ENCODE data around the gene BRAP. TPM values are rescaled to one million over a fixed set of nuclear protein-coding genes. Genes with fewer than 3 reads are reported as not detected.
"Not testable (repeated sequence)": the region's sequence is repeated elsewhere in the genome, so short reads cannot be mapped to it uniquely, and the experiment has no call there.

BRAP gene
- total RNA-seq, 3 donors from 2014 or later: 17.3 to 26.1 (median 22.3) TPM

- TF ChIP-seq, protein P1, sequence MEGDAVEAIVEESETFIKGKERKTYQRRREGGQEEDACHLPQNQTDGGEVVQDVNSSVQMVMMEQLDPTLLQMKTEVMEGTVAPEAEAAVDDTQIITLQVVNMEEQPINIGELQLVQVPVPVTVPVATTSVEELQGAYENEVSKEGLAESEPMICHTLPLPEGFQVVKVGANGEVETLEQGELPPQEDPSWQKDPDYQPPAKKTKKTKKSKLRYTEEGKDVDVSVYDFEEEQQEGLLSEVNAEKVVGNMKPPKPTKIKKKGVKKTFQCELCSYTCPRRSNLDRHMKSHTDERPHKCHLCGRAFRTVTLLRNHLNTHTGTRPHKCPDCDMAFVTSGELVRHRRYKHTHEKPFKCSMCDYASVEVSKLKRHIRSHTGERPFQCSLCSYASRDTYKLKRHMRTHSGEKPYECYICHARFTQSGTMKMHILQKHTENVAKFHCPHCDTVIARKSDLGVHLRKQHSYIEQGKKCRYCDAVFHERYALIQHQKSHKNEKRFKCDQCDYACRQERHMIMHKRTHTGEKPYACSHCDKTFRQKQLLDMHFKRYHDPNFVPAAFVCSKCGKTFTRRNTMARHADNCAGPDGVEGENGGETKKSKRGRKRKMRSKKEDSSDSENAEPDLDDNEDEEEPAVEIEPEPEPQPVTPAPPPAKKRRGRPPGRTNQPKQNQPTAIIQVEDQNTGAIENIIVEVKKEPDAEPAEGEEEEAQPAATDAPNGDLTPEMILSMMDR (IDR thresholded peaks at IDR 0.05): no peak
- peak; percentile 63 for ATAC-seq
- intact Hi-C loops (cut with DNase I, micrococcal nuclease): no loop called here
Measured at GRCh38 chr12:111597831-111598636, 87.7 kb downstream of the BRAP start.

DNA sequence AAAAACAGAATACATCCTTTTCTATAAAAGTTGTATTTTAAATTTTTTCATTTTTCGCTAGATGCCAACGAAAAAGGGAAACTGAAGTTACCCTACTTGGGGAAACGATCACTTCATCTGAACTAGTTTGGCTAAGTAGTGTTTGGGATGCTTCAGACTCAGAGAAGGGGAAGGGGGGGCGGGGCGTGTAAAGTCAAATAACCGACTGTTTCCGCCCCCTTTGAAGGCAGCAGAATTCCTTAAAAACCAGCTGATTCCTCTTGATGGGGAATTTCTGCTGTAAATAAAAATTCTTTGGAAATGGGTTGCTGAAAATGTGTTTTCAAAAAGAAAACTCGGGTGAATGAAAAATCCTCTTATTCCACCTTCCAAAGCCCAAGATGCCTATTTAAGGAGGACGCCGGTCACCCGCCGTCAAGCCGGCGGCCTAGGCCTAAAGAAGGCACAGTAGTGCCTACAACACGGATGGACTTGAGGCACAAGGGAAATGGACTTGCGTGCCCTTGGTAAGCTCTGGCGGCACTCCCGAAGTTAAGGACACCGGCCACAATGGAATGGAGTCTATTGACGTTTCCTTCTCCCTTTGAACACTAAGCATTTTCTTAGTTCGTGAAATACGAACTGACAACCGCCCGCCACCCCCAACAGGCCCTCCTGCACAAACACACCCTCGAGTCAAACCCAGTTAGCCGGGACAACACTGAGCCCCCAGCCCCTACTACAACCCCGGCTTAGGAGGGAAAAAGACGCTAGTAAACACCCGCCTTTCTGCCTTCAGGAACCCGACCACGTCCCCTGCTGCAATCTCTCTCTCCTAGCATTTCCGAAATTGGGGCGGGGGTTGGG lies 88.5 kb downstream of the BRAP start:
- TF ChIP-seq, protein P1 (IDR thresholded peaks at IDR 0.05): no peak
- Histone ChIP-seq H3K4me1 (ENCODE audit: low read depth) (peaks cover 13% of the 10 kb centered on the region), H3K36me3 (ENCODE audit: low read depth) (no peaks in the 10 kb centered on the region), H3K4me3 (peak overlapping the region; percentile 94), H3K9me3 (no peaks in the 10 kb centered on the region)
- ATAC-seq (peak; percentile 59), DNase-seq (peak; percentile 66 to 73 (median 69))
- intact Hi-C loops (cut with DNase I, micrococcal nuclease): no loop called here

More at GRCh38 chr12:111597831-111598636, 87.7 kb downstream of the BRAP start:
- DNase-seq: peak; percentile 65 to 78 (median 75)
- Histone ChIP-seq H3K4me3 (peak overlapping the region; percentile 94), H3K36me3 (ENCODE audit: low read depth) (no peaks in the 10 kb centered on the region), H3K4me1 (ENCODE audit: low read depth) (peaks cover 13% of the 10 kb centered on the region), H3K9me3 (no peaks in the 10 kb centered on the region)

- ATAC-seq; H3K9me3 ChIP-seq; DNase-seq; H3K4me3 ChIP-seq; H3K36me3 ChIP-seq (ENCODE audit: low read depth); intact Hi-C loops (cut with DNase I, micrococcal nuclease): not testable (repeated sequence)
- H3K4me1 ChIP-seq (ENCODE audit: low read depth): peaks cover 13% of the 10 kb centered on the region
Measured at GRCh38 chr12:111595341-111595835, 90.4 kb downstream of the BRAP start.

Other genes with a start within 250 kb of the BRAP start
- gene ATXN2, start 86.6 kb downstream of the BRAP start, total RNA-seq: 10 to 100 TPM; 49.9 to 82.5 (median 55.4) TPM
- gene ACAD10, start 97 bp upstream of the BRAP start, total RNA-seq: 10 to 100 TPM; 36.5 to 55.8 (median 37.9) TPM
- gene ALDH2, start 81.0 kb upstream of the BRAP start, total RNA-seq: 100 to 1,000 TPM; 293 to 382 (median 304) TPM
- 10 to 100 TPM; 64.0 to 86.3 (median 82.0) TPM for gene MAPKAPK5, start 156.3 kb upstream of the BRAP start, total RNA-seq